ENCODE results near the gene CBLC. TPM values are rescaled to one million over a fixed set of nuclear protein-coding genes. Genes with fewer than 3 reads are reported as not detected.

CBLC gene
- total RNA-seq, 1 donor from 2014 or later, result not detected

DNA sequence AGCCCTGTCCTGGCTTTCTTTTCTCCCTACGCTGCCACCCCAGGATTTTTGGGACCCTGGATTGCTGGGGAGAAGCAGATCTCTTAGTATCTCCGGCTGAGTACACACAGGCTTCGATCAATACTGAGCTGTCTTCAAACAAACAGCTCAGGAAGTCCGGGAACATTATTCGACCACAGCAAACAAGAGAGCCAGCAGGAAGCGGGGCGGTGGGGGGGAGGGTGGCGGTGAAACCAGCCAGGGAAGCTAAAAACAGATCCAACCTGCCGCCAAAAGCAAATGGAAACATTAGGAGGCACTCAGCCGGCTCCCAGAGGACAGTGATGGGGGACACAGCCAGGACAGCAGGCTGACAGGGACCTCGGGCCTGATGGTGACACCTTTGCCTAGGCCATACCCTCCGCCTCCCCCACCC lies 19.0 kb downstream of the CBLC start:
- Mint-ChIP-seq H3K9me3 (ENCODE audit: low read depth) (no peaks in the 10 kb centered on the region), H3K4me1 (ENCODE audit: low read depth) (peaks cover 7% of the 10 kb centered on the region), H3K36me3 (ENCODE audit: low read depth) (no peaks in the 10 kb centered on the region), H3K27ac (ENCODE audit: unreplicated experiment) (no peak overlapping the region), H3K4me3 (ENCODE audit: unreplicated experiment) (no peak overlapping the region), H3K27me3 (ENCODE audit: low read depth) (peaks cover 2% of the 10 kb centered on the region)
- no peak for DNase-seq (ENCODE audit: low spot score)
- TF ChIP-seq CTCF (IDR thresholded peaks at IDR 0.05), result no peak

DNA sequence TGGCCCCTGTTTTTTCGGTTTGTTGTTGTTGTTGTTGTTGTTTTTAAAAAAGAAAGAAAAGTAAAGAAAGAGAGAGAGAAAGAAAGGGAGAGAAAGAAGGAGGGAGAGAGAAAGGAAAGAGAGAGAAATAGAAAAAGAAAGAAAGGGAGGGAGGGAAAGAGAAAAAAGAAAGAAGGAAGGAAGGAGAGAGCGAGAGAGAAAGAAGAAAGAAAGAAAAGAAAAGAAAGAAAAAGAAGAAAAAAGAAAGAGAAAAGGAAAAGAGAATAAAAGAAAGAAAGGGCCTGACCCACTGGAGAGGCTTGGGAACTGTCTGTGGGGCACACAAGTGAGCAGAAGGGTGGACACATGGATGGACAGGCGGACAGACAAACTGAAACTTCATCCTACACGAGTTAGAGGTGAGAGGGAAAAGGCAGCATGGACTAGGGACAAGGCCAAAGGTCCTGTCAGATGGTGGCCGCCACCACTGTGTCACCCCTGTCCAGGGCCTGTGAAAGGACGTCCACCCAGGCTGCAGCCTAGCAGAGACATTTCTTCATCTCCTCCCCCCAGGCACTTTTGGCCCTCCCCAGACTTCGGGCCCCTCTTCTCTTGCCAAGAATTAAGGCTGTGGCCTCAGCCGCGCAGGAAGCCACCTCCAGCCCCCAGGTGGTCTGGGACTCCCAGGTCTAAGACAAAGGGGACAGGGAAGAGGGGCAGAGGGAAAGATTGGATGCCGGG lies 22.1 kb downstream of the CBLC start:
- H3K4me3 Mint-ChIP-seq (ENCODE audit: unreplicated experiment), result no peak overlapping the region
- TF ChIP-seq CTCF (IDR thresholded peaks at IDR 0.05), result no peak
- no peak for DNase-seq (ENCODE audit: low spot score)
- H3K4me1 Mint-ChIP-seq (ENCODE audit: low read depth), result peaks cover 7% of the 10 kb centered on the region
- peak overlapping the region; percentile 32 for H3K27ac Mint-ChIP-seq (ENCODE audit: unreplicated experiment)
- peaks cover 2% of the 10 kb centered on the region for H3K27me3 Mint-ChIP-seq (ENCODE audit: low read depth)
- no peaks in the 10 kb centered on the region for H3K9me3 Mint-ChIP-seq (ENCODE audit: low read depth)
- no peaks in the 10 kb centered on the region for H3K36me3 Mint-ChIP-seq (ENCODE audit: low read depth)

GRCh38 chr19:44800461-44800860 lies 22.8 kb downstream of the CBLC start:
- TF ChIP-seq CTCF (IDR thresholded peaks at IDR 0.05), result peak; percentile 86
- Mint-ChIP-seq H3K9me3 (ENCODE audit: low read depth) (no peaks in the 10 kb centered on the region), H3K27ac (ENCODE audit: unreplicated experiment) (no peak overlapping the region), H3K27me3 (ENCODE audit: low read depth) (peaks cover 2% of the 10 kb centered on the region), H3K4me3 (ENCODE audit: unreplicated experiment) (no peak overlapping the region), H3K4me1 (ENCODE audit: low read depth) (peaks cover 7% of the 10 kb centered on the region), H3K36me3 (ENCODE audit: low read depth) (no peaks in the 10 kb centered on the region)
- DNase-seq (ENCODE audit: low spot score), result no peak

- Mint-ChIP-seq H3K4me3 (ENCODE audit: unreplicated experiment) (no peak overlapping the region), H3K4me1 (ENCODE audit: low read depth) (peaks cover 9% of the 10 kb centered on the region), H3K36me3 (ENCODE audit: low read depth) (no peaks in the 10 kb centered on the region), H3K27ac (ENCODE audit: unreplicated experiment) (no peak overlapping the region), H3K27me3 (ENCODE audit: low read depth) (no peaks in the 10 kb centered on the region), H3K9me3 (ENCODE audit: low read depth) (no peaks in the 10 kb centered on the region)
- no peak for DNase-seq (ENCODE audit: low spot score)
- no peak for TF ChIP-seq CTCF (IDR thresholded peaks at IDR 0.05)
These were observed 26.0 kb downstream of the CBLC start for GRCh38 chr19:44803442-44804428.

DNA sequence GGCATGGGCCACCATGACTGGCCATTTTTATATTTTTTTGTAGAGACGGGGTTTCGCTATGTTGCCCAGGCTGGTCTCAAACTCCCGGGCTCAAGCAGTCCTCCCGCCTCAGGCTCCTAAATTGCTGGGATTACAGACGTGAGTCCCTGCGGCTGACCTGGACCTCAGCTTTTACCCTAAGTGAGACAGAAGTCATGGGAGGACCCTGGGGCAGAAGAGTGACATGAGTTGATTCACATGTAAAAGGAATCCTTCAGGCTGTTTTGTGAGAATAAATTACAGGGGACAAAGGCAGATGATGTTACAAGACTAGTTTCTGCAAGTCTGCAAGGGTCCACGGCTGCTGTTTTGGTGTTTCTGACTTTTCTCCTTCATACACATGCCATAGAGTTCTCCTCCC lies 28.6 kb downstream of the CBLC start:
- TF ChIP-seq CTCF (IDR thresholded peaks at IDR 0.05), result no peak
- Mint-ChIP-seq H3K4me1 (ENCODE audit: low read depth) (peaks cover 26% of the 10 kb centered on the region), H3K9me3 (ENCODE audit: low read depth) (no peaks in the 10 kb centered on the region), H3K36me3 (ENCODE audit: low read depth) (no peaks in the 10 kb centered on the region), H3K27me3 (ENCODE audit: low read depth) (no peaks in the 10 kb centered on the region), H3K27ac (ENCODE audit: unreplicated experiment) (no peak overlapping the region), H3K4me3 (ENCODE audit: unreplicated experiment) (no peak overlapping the region)
- DNase-seq (ENCODE audit: low spot score), result no peak
